ENCODE measurements around the gene FAF1.

- TF ChIP-seq, protein P1, sequence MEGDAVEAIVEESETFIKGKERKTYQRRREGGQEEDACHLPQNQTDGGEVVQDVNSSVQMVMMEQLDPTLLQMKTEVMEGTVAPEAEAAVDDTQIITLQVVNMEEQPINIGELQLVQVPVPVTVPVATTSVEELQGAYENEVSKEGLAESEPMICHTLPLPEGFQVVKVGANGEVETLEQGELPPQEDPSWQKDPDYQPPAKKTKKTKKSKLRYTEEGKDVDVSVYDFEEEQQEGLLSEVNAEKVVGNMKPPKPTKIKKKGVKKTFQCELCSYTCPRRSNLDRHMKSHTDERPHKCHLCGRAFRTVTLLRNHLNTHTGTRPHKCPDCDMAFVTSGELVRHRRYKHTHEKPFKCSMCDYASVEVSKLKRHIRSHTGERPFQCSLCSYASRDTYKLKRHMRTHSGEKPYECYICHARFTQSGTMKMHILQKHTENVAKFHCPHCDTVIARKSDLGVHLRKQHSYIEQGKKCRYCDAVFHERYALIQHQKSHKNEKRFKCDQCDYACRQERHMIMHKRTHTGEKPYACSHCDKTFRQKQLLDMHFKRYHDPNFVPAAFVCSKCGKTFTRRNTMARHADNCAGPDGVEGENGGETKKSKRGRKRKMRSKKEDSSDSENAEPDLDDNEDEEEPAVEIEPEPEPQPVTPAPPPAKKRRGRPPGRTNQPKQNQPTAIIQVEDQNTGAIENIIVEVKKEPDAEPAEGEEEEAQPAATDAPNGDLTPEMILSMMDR (IDR thresholded peaks at IDR 0.05; ENCODE audit: insufficient read depth, low read length, poor library complexity, severe bottlenecking) = no peak
- no peak for TF ChIP-seq EZH2phosphoT487 (conservative IDR thresholded peaks at IDR 0.05; ENCODE audit: low read length)
Observed at GRCh38 chr1:50458507-50458906, 501.6 kb downstream of the FAF1 start.
